Tongue (tissue), 2 donors: ENCODE measurements around the gene SEPTIN2. TPM values are rescaled to one million over a fixed set of nuclear protein-coding genes. Genes with fewer than 3 reads are reported as not detected.
A peak's percentile ranks its signal among the peaks of the same experiment; 100 is the strongest.
"Not testable (repeated sequence)": the region's sequence is repeated elsewhere in the genome, so short reads cannot be mapped to it uniquely, and the experiment has no call there.

Experiments used
- DNase-seq: peaks from one replicate; pipeline ENCODE4 v3.0.0-alpha.2; 2015
- total RNA-seq: library from RNA; depleted of rRNA; stranded (reverse); fragments of >200 nt; gene quantifications from one replicate; pipeline ENCODE4 v1.2.3, GENCODE V29; 2014

The SEPTIN2 gene
- 355 TPM for total RNA-seq

- DNase-seq, result peak; percentile 86
These were observed at the start of gene SEPTIN2 for GRCh38 chr2:241315879-241316631. Gene SEPTIN2, plus strand, starts transcription at chr2:241315925. Its CDS starts 8,308 bp downstream, at chr2:241324233.

- DNase-seq, result no peak
These were observed 48.3 kb upstream of the SEPTIN2 start for GRCh38 chr2:241267249-241268067.

- DNase-seq, result no peak
These were observed 47.4 kb upstream of the SEPTIN2 start for GRCh38 chr2:241268306-241268705.

- DNase-seq, result no peak
These were observed 46.8 kb upstream of the SEPTIN2 start for GRCh38 chr2:241268716-241269445.

GRCh38 chr2:241269707-241270520 is 45.8 kb upstream of the SEPTIN2 start:
- peak; percentile 19 for DNase-seq

- no peak for DNase-seq
These were observed 45.2 kb upstream of the SEPTIN2 start for GRCh38 chr2:241270531-241270930.

GRCh38 chr2:241271706-241272302 is 43.9 kb upstream of the SEPTIN2 start:
- peak; percentile 87 for DNase-seq

- DNase-seq, result peak; percentile 84
These were observed 43.2 kb upstream of the SEPTIN2 start for GRCh38 chr2:241272303-241273209.

- no peak for DNase-seq
These were observed 42.3 kb upstream of the SEPTIN2 start for GRCh38 chr2:241273210-241274020.

GRCh38 chr2:241274127-241274526 is 41.6 kb upstream of the SEPTIN2 start:
- no peak for DNase-seq

GRCh38 chr2:241275504-241275903 is 40.2 kb upstream of the SEPTIN2 start:
- DNase-seq, result no peak

- DNase-seq, result no peak
These were observed 39.8 kb upstream of the SEPTIN2 start for GRCh38 chr2:241275910-241276309.

- DNase-seq, result not testable (repeated sequence)
These were observed 37.4 kb upstream of the SEPTIN2 start for GRCh38 chr2:241278306-241278705.

GRCh38 chr2:241279413-241279812 is 36.3 kb upstream of the SEPTIN2 start:
- no peak for DNase-seq

GRCh38 chr2:241279828-241280227 is 35.9 kb upstream of the SEPTIN2 start:
- no peak for DNase-seq

GRCh38 chr2:241280291-241280690 is 35.4 kb upstream of the SEPTIN2 start:
- DNase-seq, result no peak

- DNase-seq, result no peak
These were observed 33.2 kb upstream of the SEPTIN2 start for GRCh38 chr2:241282555-241282954.

GRCh38 chr2:241285596-241285995 is 30.1 kb upstream of the SEPTIN2 start:
- DNase-seq, result no peak

GRCh38 chr2:241286348-241287090 is 29.2 kb upstream of the SEPTIN2 start:
- DNase-seq, result no peak
